HCT116 (cell line): ENCODE measurements around the gene TNIP1. TPM values are rescaled to one million over a fixed set of nuclear protein-coding genes. Genes with fewer than 3 reads are reported as not detected.

Experiments used
- ATAC-seq: fragments of 200-7000 bp; cut with Tn5 transposase; 2 replicates; pipeline ENCODE4 v1.9.1; 2020; ENCODE audit warnings: mild to moderate bottlenecking, moderate library complexity
- BruUV-seq: library from RNA; stranded (reverse); fragments of 400-500 nt; replicated peaks from 2 replicates; lab custom pipeline; 2021; lab: Mats Ljungman, UMichigan
- CTCF ChIA-PET: fragments of 300-600 bp; sonication (Branson Sonifier 250); formaldehyde crosslinking; loops from one replicate; lab custom pipeline; 2021; ENCODE audit warnings: antibody characterized with exemption; lab: Charles Lee
- POLR2A ChIA-PET: fragments of 300-600, 350-600 bp; sonication (Branson Sonifier 250); formaldehyde crosslinking; loops from one replicate; lab custom pipeline; 2021; ENCODE audit warnings: antibody characterized with exemption; lab: Charles Lee
- RAD21 ChIA-PET, 2 experiments: fragments of 300-600 bp; sonication (Branson Sonifier 250); formaldehyde crosslinking; loops; one replicate each; lab custom pipeline; 2023; ENCODE audit warnings: low total read pairs in 2 of 2; ENCODE audit not compliant: uncharacterized antibody in 2 of 2, unreplicated experiment in 2 of 2, low non-redundant PET in 1 of 2; lab: Charles Lee
- DNase-seq: peaks from one replicate; pipeline ENCODE4 v3.0.0-alpha.2; 2010; ENCODE audit warnings: low read depth, low spot score
- H2AFZ ChIP-seq: fragments of 200-600 bp; shearing (Covaris generic), sonication (generic); 2 replicates; pipeline ENCODE4 v1.6.1; 2017; ENCODE audit warnings: low read depth, mixed run types, mixed read lengths, antibody characterized with exemption, low read length; ENCODE audit not compliant: poor library complexity, severe bottlenecking
- H3K27ac ChIP-seq: 2 replicates; pipeline ENCODE4 v1.5.1; 2012; ENCODE audit warnings: low read depth, low read length
- H3K27me3 ChIP-seq: fragments of 200-600 bp; sonication (generic); 2 replicates; pipeline ENCODE4 v1.6.1; 2016; ENCODE audit warnings: mixed run types, low read length, mixed read lengths; ENCODE audit not compliant: insufficient read depth
- H3K36me3 ChIP-seq, 2 experiments: fragments of 200-500 bp in 1 of 2; fragments of 200-600 bp in 1 of 2; sonication (Bioruptor generic) in 1 of 2; sonication (generic) in 1 of 2; 2 replicates each; pipeline versions ENCODE4 v1.5.1 to v1.6.1; 2014 to 2016; ENCODE audit warnings: low read length in 2 of 2, inconsistent platforms in 1 of 2, mixed read lengths in 1 of 2, mixed run types in 1 of 2; ENCODE audit not compliant: insufficient read depth in 2 of 2, control insufficient read depth in 1 of 2
- H3K4me1 ChIP-seq, 2 experiments: fragments of 200-600 bp in 1 of 2; sonication (generic) in 1 of 2; 2 replicates each; pipeline versions ENCODE4 v1.5.1 to v1.6.1; 2012 to 2017; ENCODE audit warnings: low read length in 2 of 2, inconsistent platforms in 1 of 2, mild to moderate bottlenecking in 1 of 2, mixed read lengths in 1 of 2, mixed run types in 1 of 2, moderate library complexity in 1 of 2; ENCODE audit not compliant: insufficient read depth in 2 of 2, control insufficient read depth in 1 of 2
- H3K4me2 ChIP-seq: fragments of 200-600 bp; sonication (generic); 2 replicates; pipeline ENCODE4 v1.6.1; 2017; ENCODE audit warnings: mixed run types, low read length, mixed read lengths
- H3K4me3 ChIP-seq, 2 experiments: fragments of 200-600 bp in 1 of 2; sonication (generic) in 1 of 2; replicated peaks in 1 of 2; 2 replicates each; pipeline ENCODE4 v1.5.1; 2011 to 2016; ENCODE audit warnings: low read length in 2 of 2, control low read depth in 1 of 2, low read depth in 1 of 2, mild to moderate bottlenecking in 1 of 2, mixed read lengths in 1 of 2, mixed run types in 1 of 2
- H3K79me2 ChIP-seq: fragments of 200-600 bp; sonication (generic); 2 replicates; pipeline ENCODE4 v1.6.1; 2017; ENCODE audit warnings: mild to moderate bottlenecking, mixed run types, low read length, moderate library complexity, mixed read lengths; ENCODE audit not compliant: insufficient read depth
- H3K9ac ChIP-seq: fragments of 200-600 bp; sonication (generic); 2 replicates; pipeline ENCODE4 v1.6.1; 2016; ENCODE audit warnings: low read length, mixed read lengths
- H3K9me2 ChIP-seq: fragments of 200-600 bp; sonication (generic), shearing (Covaris generic); 2 replicates; pipeline ENCODE4 v1.6.1; 2017; ENCODE audit warnings: mixed run types, mild to moderate bottlenecking, moderate library complexity; ENCODE audit not compliant: insufficient read depth
- H3K9me3 ChIP-seq, 2 experiments: fragments of 200-500 bp in 1 of 2; fragments of 200-600 bp in 1 of 2; sonication (Bioruptor generic) in 1 of 2; sonication (generic) in 1 of 2; 2 replicates each; pipeline ENCODE4 v1.6.1; 2014 to 2017; ENCODE audit warnings: low read length in 2 of 2, mixed read lengths in 2 of 2, inconsistent platforms in 1 of 2, low read depth in 1 of 2, mild to moderate bottlenecking in 1 of 2, mixed run types in 1 of 2, moderate library complexity in 1 of 2; ENCODE audit not compliant: control insufficient read depth in 1 of 2, insufficient read depth in 1 of 2
- H4K20me1 ChIP-seq: fragments of 200-600 bp; sonication (generic), shearing (Covaris generic); 2 replicates; pipeline ENCODE4 v1.6.1; 2017; ENCODE audit warnings: mixed run types, mild to moderate bottlenecking, moderate library complexity; ENCODE audit not compliant: insufficient read depth
- ATF3 ChIP-seq: IDR thresholded peaks from 2 replicates; pipeline ENCODE4 v1.6.1; 2012
- CBX3 ChIP-seq: IDR thresholded peaks from 2 replicates; pipeline ENCODE4 v1.6.1; 2012; ENCODE audit warnings: low read depth
- CEBPB ChIP-seq: IDR thresholded peaks from 2 replicates; pipeline ENCODE4 v1.6.1; 2012; ENCODE audit warnings: low read depth
- EGR1 ChIP-seq: IDR thresholded peaks from 2 replicates; pipeline ENCODE4 v1.6.1; 2012; ENCODE audit warnings: low read depth
- EZH2 ChIP-seq: fragments of 200-600 bp; sonication (generic); IDR thresholded peaks from 2 replicates; pipeline ENCODE4 v1.6.1; 2017; ENCODE audit warnings: antibody characterized with exemption, mixed run types
- EZH2phosphoT487 ChIP-seq: fragments of 200-600 bp; IDR thresholded peaks from 2 replicates; pipeline ENCODE4 v1.6.1; 2018; ENCODE audit warnings: antibody characterized with exemption, borderline replicate concordance
- POLR2A ChIP-seq: IDR thresholded peaks from 2 replicates; pipeline ENCODE4 v1.7.0; 2011; ENCODE audit warnings: borderline replicate concordance; ENCODE audit not compliant: insufficient read depth, insufficient read length; ENCODE audit errors: extremely low read depth
- RAD21 ChIP-seq: IDR thresholded peaks from 2 replicates; pipeline ENCODE4 v1.6.1; 2012; ENCODE audit warnings: low read depth, mild to moderate bottlenecking
- REST ChIP-seq: IDR thresholded peaks from 2 replicates; pipeline ENCODE4 v1.6.1; 2012; ENCODE audit warnings: low read depth
- SIN3A ChIP-seq: IDR thresholded peaks from 2 replicates; pipeline ENCODE4 v1.6.1; 2012; ENCODE audit warnings: low read depth
- SP1 ChIP-seq: IDR thresholded peaks from 2 replicates; pipeline ENCODE4 v1.6.1; 2012; ENCODE audit warnings: low read depth
- SRF ChIP-seq: IDR thresholded peaks from 2 replicates; pipeline ENCODE4 v1.6.1; 2012; ENCODE audit warnings: low read depth
- TCF7L2 ChIP-seq: IDR thresholded peaks from 2 replicates; pipeline ENCODE4 v1.7.0; 2011; ENCODE audit warnings: borderline replicate concordance, inconsistent platforms; ENCODE audit not compliant: insufficient read depth, insufficient read length; ENCODE audit errors: extremely low read depth
- YY1 ChIP-seq: IDR thresholded peaks from 2 replicates; pipeline ENCODE4 v1.6.1; 2011; ENCODE audit warnings: low read length, low read depth, moderate library complexity, mild to moderate bottlenecking; ENCODE audit not compliant: insufficient replicate concordance; ENCODE audit errors: extremely low read depth
- ZFX ChIP-seq: fragments of 450-650 bp; IDR thresholded peaks from 2 replicates; pipeline ENCODE4 v1.6.1; 2017
- ZNF274 ChIP-seq: fragments of 200-500 bp; sonication (Bioruptor generic); IDR thresholded peaks from 2 replicates; pipeline ENCODE4 v1.6.1; 2014; ENCODE audit warnings: mild to moderate bottlenecking, low read depth, low read length, inconsistent platforms
- intact Hi-C: fragments of 100-400 bp; cut with micrococcal nuclease; formaldehyde crosslinking; loops from 2 replicates; pipeline ENCODE4 v1.10.0; 2022
- total RNA-seq: library from RNA; stranded (reverse); gene quantifications from one replicate; pipeline ENCODE4 v1.2.1, GENCODE V29; 2021; ENCODE audit not compliant: unreplicated experiment
- TF ChIP-seq, protein P1 (sequence below), 3 experiments: fragments of 200-600 bp in 1 of 3; sonication (generic) in 1 of 3; IDR thresholded peaks in 2 of 3; conservative IDR thresholded peaks in 1 of 3; 2 replicates each; pipeline ENCODE4 v1.5.1; 2012 to 2017; ENCODE audit warnings: low read depth in 2 of 3, low read length in 2 of 3, antibody characterized with exemption in 1 of 3, borderline replicate concordance in 1 of 3, control low read depth in 1 of 3, mild to moderate bottlenecking in 1 of 3, mixed read lengths in 1 of 3, mixed run types in 1 of 3, moderate library complexity in 1 of 3; ENCODE audit not compliant: insufficient read depth in 1 of 3
- TF ChIP-seq, protein P2 (sequence below): IDR thresholded peaks from 2 replicates; pipeline ENCODE4 v1.6.1; 2012

The TNIP1 gene
- total RNA-seq, 1 experiment from 2014 or later = 46.0 TPM

DNA sequence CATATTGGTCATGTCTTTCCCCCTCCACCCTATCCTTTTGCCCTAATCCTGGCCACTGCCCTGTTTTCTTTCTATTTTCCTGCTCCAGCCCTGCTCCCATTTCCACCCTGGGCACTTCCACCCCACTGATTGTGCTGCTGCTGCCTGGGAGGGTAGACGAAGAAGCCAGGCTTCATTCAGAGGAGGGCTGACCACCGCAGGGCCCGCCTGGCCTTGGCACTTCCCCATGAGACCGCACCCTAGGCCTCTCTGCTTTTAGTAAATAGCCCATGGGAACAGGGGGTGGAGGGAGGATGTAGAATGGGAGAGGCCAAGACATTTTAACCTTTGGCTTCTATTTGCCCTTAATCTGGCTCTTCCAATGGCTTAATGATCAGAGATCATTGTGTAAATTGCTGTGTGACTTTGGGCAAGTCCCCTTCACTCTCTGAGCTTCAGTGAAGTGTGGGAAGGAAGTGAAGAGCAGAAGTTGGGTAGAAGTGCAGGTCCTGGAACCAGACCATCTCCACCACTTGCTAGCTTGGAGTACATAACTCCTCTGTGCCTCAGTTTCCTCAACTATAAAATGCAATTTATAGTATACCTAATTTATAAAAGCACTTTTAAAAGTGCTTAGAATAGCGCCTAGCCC lies 74.0 kb downstream of the TNIP1 start:
- H2AFZ ChIP-seq = no peak overlapping the region
- H3K4me3 ChIP-seq = no peak overlapping the region
- CTCF ChIA-PET = no interaction called here
- peaks cover 0 to 16% of the 10 kb centered on the region in 2 experiments; a peak in 2 of 4 replicates for H3K4me1 ChIP-seq
- H3K9ac ChIP-seq = no peak overlapping the region
- POLR2A ChIA-PET = no interaction called here
- RAD21 ChIA-PET = no interaction called here
- no peaks in the 10 kb centered on the region for H3K9me2 ChIP-seq
- DNase-seq = no peak
- H3K27me3 ChIP-seq = no peaks in the 10 kb centered on the region
- H4K20me1 ChIP-seq = no peaks in the 10 kb centered on the region
- TF ChIP-seq, protein P1, sequence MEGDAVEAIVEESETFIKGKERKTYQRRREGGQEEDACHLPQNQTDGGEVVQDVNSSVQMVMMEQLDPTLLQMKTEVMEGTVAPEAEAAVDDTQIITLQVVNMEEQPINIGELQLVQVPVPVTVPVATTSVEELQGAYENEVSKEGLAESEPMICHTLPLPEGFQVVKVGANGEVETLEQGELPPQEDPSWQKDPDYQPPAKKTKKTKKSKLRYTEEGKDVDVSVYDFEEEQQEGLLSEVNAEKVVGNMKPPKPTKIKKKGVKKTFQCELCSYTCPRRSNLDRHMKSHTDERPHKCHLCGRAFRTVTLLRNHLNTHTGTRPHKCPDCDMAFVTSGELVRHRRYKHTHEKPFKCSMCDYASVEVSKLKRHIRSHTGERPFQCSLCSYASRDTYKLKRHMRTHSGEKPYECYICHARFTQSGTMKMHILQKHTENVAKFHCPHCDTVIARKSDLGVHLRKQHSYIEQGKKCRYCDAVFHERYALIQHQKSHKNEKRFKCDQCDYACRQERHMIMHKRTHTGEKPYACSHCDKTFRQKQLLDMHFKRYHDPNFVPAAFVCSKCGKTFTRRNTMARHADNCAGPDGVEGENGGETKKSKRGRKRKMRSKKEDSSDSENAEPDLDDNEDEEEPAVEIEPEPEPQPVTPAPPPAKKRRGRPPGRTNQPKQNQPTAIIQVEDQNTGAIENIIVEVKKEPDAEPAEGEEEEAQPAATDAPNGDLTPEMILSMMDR (IDR thresholded peaks at IDR 0.05 in 2 of 3, conservative IDR thresholded peaks at IDR 0.05 in 1 of 3; ENCODE audit: borderline replicate concordance in 1 of 3, insufficient read depth in 1 of 3, low read depth in 2 of 3, low read length in 2 of 3) = no peak
- TF ChIP-seq ZFX = no peak
- TF ChIP-seq EGR1 = no peak
- no peak for TF ChIP-seq RAD21
- no peak for TF ChIP-seq ZNF274
- no peak for TF ChIP-seq SP1
- TF ChIP-seq ATF3 = no peak
- no peak for TF ChIP-seq CBX3
- TF ChIP-seq EZH2phosphoT487 = no peak
- no peak for TF ChIP-seq YY1
- TF ChIP-seq SIN3A = no peak
- no peak for TF ChIP-seq SRF
- no peak for TF ChIP-seq CEBPB
- TF ChIP-seq, protein P2, sequence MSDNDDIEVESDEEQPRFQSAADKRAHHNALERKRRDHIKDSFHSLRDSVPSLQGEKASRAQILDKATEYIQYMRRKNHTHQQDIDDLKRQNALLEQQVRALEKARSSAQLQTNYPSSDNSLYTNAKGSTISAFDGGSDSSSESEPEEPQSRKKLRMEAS = no peak
- TF ChIP-seq REST = no peak
- no peak for TF ChIP-seq EZH2
- no peak for TF ChIP-seq POLR2A
- TF ChIP-seq TCF7L2 = no peak
- intact Hi-C loops = loop anchor here (10.0 kb wide), 2 partner anchors 228 to 518 kb away; no protein-coding TSS in a partner anchor
- no peaks in the 10 kb centered on the region for H3K36me3 ChIP-seq
- H3K79me2 ChIP-seq = no peaks in the 10 kb centered on the region
- H3K4me2 ChIP-seq = no peak overlapping the region
- H3K9me3 ChIP-seq = no peaks in the 10 kb centered on the region
- no peak overlapping the region for H3K27ac ChIP-seq
- ATAC-seq = no peak
- BruUV-seq = no TSS peak
